Smooth muscle cell (in vitro differentiated cells): ENCODE measurements around the gene ZNF778. TPM values are rescaled to one million over a fixed set of nuclear protein-coding genes. Genes with fewer than 3 reads are reported as not detected.
"Not testable (repeated sequence)": the region's sequence is repeated elsewhere in the genome, so short reads cannot be mapped to it uniquely, and the experiment has no call there.

ENCODE experiments used
- DNase-seq: peaks from one replicate; lab custom pipeline; 2025; ENCODE audit not compliant: unreplicated experiment; lab: John Stamatoyannopoulos, UW
- H2AFZ ChIP-seq: fragments of 200-600 bp; sonication (generic); 2 replicates; pipeline ENCODE4 v1.6.0; 2016; ENCODE audit warnings: antibody characterized with exemption, low read depth, mild to moderate bottlenecking
- H3F3A ChIP-seq: fragments of 200-600 bp; sonication (generic); 2 replicates; pipeline ENCODE4 v1.6.0; 2017; ENCODE audit warnings: antibody characterized with exemption, low read depth
- H3K27ac ChIP-seq: fragments of 200-600 bp; sonication (generic); 2 replicates; pipeline ENCODE4 v1.5.1; 2016; ENCODE audit warnings: low read depth, mild to moderate bottlenecking
- H3K27me3 ChIP-seq: fragments of 200-600 bp; sonication (generic); 2 replicates; pipeline ENCODE4 v1.6.1; 2016; ENCODE audit warnings: low read depth, mild to moderate bottlenecking
- H3K36me3 ChIP-seq: fragments of 200-600 bp; sonication (generic); 2 replicates; pipeline ENCODE4 v1.5.1; 2016; ENCODE audit warnings: low read depth
- H3K4me1 ChIP-seq: fragments of 200-600 bp; sonication (generic); 2 replicates; pipeline ENCODE4 v1.5.1; 2016; ENCODE audit warnings: low read depth
- H3K4me2 ChIP-seq: fragments of 200-600 bp; sonication (generic); 2 replicates; pipeline ENCODE4 v1.6.0; 2016; ENCODE audit warnings: mild to moderate bottlenecking
- H3K4me3 ChIP-seq: fragments of 200-600 bp; sonication (generic); 2 replicates; pipeline ENCODE4 v1.5.1; 2016; ENCODE audit warnings: mild to moderate bottlenecking
- H3K79me2 ChIP-seq: fragments of 200-600 bp; sonication (generic); 2 replicates; pipeline ENCODE4 v1.6.0; 2016; ENCODE audit warnings: low read depth, mild to moderate bottlenecking
- H3K9ac ChIP-seq: fragments of 200-600 bp; sonication (generic); 2 replicates; pipeline ENCODE4 v1.6.0; 2016; ENCODE audit warnings: low read depth
- H3K9me3 ChIP-seq: fragments of 200-600 bp; sonication (generic); replicated peaks from 2 replicates; pipeline ENCODE4 v1.5.1; 2016; ENCODE audit warnings: low read depth
- H4K20me1 ChIP-seq: fragments of 200-600 bp; sonication (generic); 2 replicates; pipeline ENCODE4 v1.6.0; 2016; ENCODE audit warnings: low read depth
- CTCF ChIP-seq: fragments of 200-600 bp; sonication (generic); IDR thresholded peaks from 2 replicates; pipeline ENCODE4 v1.5.1; 2017; ENCODE audit warnings: borderline replicate concordance, mild to moderate bottlenecking, antibody characterized with exemption; ENCODE audit not compliant: insufficient read depth, poor library complexity, severe bottlenecking
- WGBS: methylation state at CpG from one replicate; pipeline ENCODE4 v1.1.7; 2016; ENCODE audit warnings: low lambda C conversion rate; 5-methylcytosine and 5-hydroxymethylcytosine counted together
- polyA plus RNA-seq: library from polyadenylated mRNA; unstranded; fragments of >200 nt; fragmentation: Nextera tagmentation; extraction: Ambion mirVana; gene quantifications from 2 replicates; pipeline ENCODE4 v1.2.1, GENCODE V29; 2016
- total RNA-seq: library from RNA; depleted of rRNA; stranded (reverse); fragments of >200 nt; gene quantifications from 2 replicates; pipeline ENCODE4 v1.2.3, GENCODE V29; 2014

ZNF778 gene
- total and polyA plus RNA-seq, 2 experiments from 2014 or later = 3.0 to 6.2 TPM

GRCh38 chr16:89187770-89188392 lies 29.6 kb upstream of the ZNF778 start:
- DNase-seq = no peak
- Histone ChIP-seq H3K9me3 (no peaks in the 10 kb centered on the region), H3K36me3 (no peaks in the 10 kb centered on the region), H3K4me1 (no peaks in the 10 kb centered on the region), H3F3A (peaks cover 12% of the 10 kb centered on the region), H3K4me3 (no peak overlapping the region), H3K27me3 (peaks cover 6% of the 10 kb centered on the region), H3K4me2 (no peak overlapping the region), H2AFZ (no peak overlapping the region), H3K27ac (no peak overlapping the region), H3K79me2 (no peaks in the 10 kb centered on the region), H3K9ac (no peak overlapping the region), H4K20me1 (no peaks in the 10 kb centered on the region)
- 77% methylated on average over 12 of the region's 19 CpGs for WGBS
- TF ChIP-seq CTCF = no peak

- not testable (repeated sequence) for H2AFZ ChIP-seq, H3K4me1 ChIP-seq, H3K27me3 ChIP-seq, H3K4me3 ChIP-seq, H3K27ac ChIP-seq, H3K4me2 ChIP-seq, H3K79me2 ChIP-seq, H3K9ac ChIP-seq, H3K36me3 ChIP-seq, H4K20me1 ChIP-seq, DNase-seq, H3K9me3 ChIP-seq
- H3F3A ChIP-seq = peaks cover 12% of the 10 kb centered on the region
- 93% methylated on average over 25 of the region's 25 CpGs for WGBS
Observed at GRCh38 chr16:89188471-89189357, 28.8 kb upstream of the ZNF778 start.

GRCh38 chr16:89189358-89190025 lies 28.0 kb upstream of the ZNF778 start:
- no peak for TF ChIP-seq CTCF
- H3K36me3 ChIP-seq = no peaks in the 10 kb centered on the region
- DNase-seq = no peak
- H3K79me2 ChIP-seq = no peaks in the 10 kb centered on the region
- peaks cover 12% of the 10 kb centered on the region for H3F3A ChIP-seq
- no peaks in the 10 kb centered on the region for H3K4me1 ChIP-seq
- no peak overlapping the region for H3K27ac ChIP-seq
- no peak overlapping the region for H2AFZ ChIP-seq
- H3K4me3 ChIP-seq = no peak overlapping the region
- H3K9me3 ChIP-seq = no peaks in the 10 kb centered on the region
- no peak overlapping the region for H3K4me2 ChIP-seq
- no peaks in the 10 kb centered on the region for H4K20me1 ChIP-seq
- H3K27me3 ChIP-seq = no peaks in the 10 kb centered on the region
- WGBS = 78% methylated on average over 14 of the region's 14 CpGs
- no peak overlapping the region for H3K9ac ChIP-seq
